ENCODE data around the gene NDUFS2. TPM values are rescaled to one million over a fixed set of nuclear protein-coding genes. Genes with fewer than 3 reads are reported as not detected.
A peak's percentile ranks its signal among the peaks of the same experiment; 100 is the strongest.

The NDUFS2 gene
- total and polyA plus RNA-seq, 2 of the 8 experiments (the other 6 are each of a cell fraction or from before 2014, with no cell fraction given) = 95.1 to 113 TPM

DNA sequence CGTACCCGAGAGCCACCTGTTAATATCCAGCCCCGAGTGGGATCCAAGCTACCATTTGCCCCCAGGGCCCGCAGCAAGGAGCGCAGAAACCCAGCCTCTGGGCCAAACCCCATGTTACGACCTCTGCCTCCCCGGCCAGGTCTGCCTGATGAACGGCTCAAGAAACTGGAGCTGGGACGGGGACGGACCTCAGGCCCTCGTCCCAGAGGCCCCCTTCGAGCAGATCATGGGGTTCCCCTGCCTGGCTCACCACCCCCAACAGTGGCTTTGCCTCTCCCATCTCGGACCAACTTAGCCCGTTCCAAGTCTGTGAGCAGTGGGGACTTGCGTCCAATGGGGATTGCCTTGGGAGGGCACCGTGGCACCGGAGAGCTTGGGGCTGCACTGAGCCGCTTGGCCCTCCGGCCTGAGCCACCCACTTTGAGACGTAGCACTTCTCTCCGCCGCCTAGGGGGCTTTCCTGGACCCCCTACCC, 41.5 kb upstream of the NDUFS2 start:
- H2BK12ac ChIP-seq (ENCODE audit: low read depth, low read length) = no peak overlapping the region
- peaks cover 0 to 20% (median 8%) of the 10 kb centered on the region in 4 experiments; a peak in 5 of 7 replicates for H3K4me1 ChIP-seq (replicated peaks in 1 of 4; ENCODE audit: control insufficient read depth in 3 of 4, insufficient read depth in 4 of 4, low read length in 3 of 4)
- H3K9me3 ChIP-seq (ENCODE audit: insufficient read depth in 2 of 2, low read depth in 1 of 2, low read length in 1 of 2) = no peaks in the 10 kb centered on the region
- H3K4me2 ChIP-seq (ENCODE audit: insufficient read depth in 1 of 2, low read depth in 2 of 2, low read length in 2 of 2) = peak overlapping the region in 1 of 2 experiments; percentile 63; a peak in 1 of 4 replicates
- no peak overlapping the region for H2AK5ac ChIP-seq (ENCODE audit: low read depth, low read length)
- no peak overlapping the region for H4K91ac ChIP-seq (replicated peaks; ENCODE audit: insufficient read length, low read length)
- H2BK5ac ChIP-seq (ENCODE audit: low read depth, low read length) = no peak overlapping the region
- POLR2A ChIA-PET (ENCODE audit: partially characterized antibody) = interaction anchor here (0.6 to 0.9 kb wide), 2 partner anchors 11 to 59 kb away, joined by 3 read pairs; no protein-coding TSS in a partner anchor
- H3K14ac ChIP-seq (ENCODE audit: insufficient read length) = no peak overlapping the region
- H3K79me2 ChIP-seq (ENCODE audit: control insufficient read depth in 1 of 2, insufficient read depth in 2 of 2, low read length in 2 of 2) = no peaks in the 10 kb centered on the region; a peak in 1 of 4 replicates
- H3K23ac ChIP-seq (ENCODE audit: insufficient read length) = no peak overlapping the region
- no peak overlapping the region for H4K8ac ChIP-seq (ENCODE audit: extremely low read depth, insufficient read depth, low read length)
- H3K18ac ChIP-seq (ENCODE audit: extremely low read depth, low read length) = no peak overlapping the region
- no peak overlapping the region for H2BK20ac ChIP-seq (ENCODE audit: low read length)
- H2BK120ac ChIP-seq (replicated peaks; ENCODE audit: low read depth, low read length) = no peak overlapping the region
- H3K27me3 ChIP-seq (replicated peaks in 1 of 4; ENCODE audit: control insufficient read depth in 3 of 4, extremely low read depth in 1 of 4, insufficient read depth in 3 of 4, low read length in 3 of 4) = no peaks in the 10 kb centered on the region
- no peak overlapping the region for H3K56ac ChIP-seq (replicated peaks; ENCODE audit: insufficient read length, low read depth, low read length)
- H3K36me3 ChIP-seq (ENCODE audit: control insufficient read depth in 2 of 4, insufficient read depth in 4 of 4, low read length in 3 of 4) = peaks cover 2 to 12% (median 7%) of the 10 kb centered on the region in 4 experiments; a peak in 5 of 8 replicates
- no peak overlapping the region for H2BK15ac ChIP-seq (ENCODE audit: low read length)
- WGBS, 2 experiments (ENCODE audit: extremely low coverage in 1 of 2, insufficient coverage in 1 of 2, insufficient read length in 1 of 2, insufficient replicate concordance in 2 of 2, low coverage in 1 of 2, low lambda C conversion rate in 2 of 2, missing lambda C conversion rate in 1 of 2) = 91% methylated on average over 22 of the region's 22 CpGs; no CpG with 5 or more reads in 1 of the 2 experiments
- FAIRE-seq (no peak), DNase-seq (ENCODE audit: low read depth in 1 of 2, low spot score in 2 of 2) (no peak)
- no peak overlapping the region for H3K27ac ChIP-seq (ENCODE audit: low read depth, low read length)
- no peak overlapping the region for H3K9ac ChIP-seq (replicated peaks in 1 of 4; ENCODE audit: extremely low read depth in 1 of 4, low read depth in 3 of 4, low read length in 3 of 4)
- CTCF ChIA-PET (ENCODE audit: partially characterized antibody) = interaction anchor here (1.1 kb wide), 2 partner anchors 11 to 152 kb away, joined by 3 read pairs; no protein-coding TSS in a partner anchor
- no peaks in the 10 kb centered on the region; the same call in 1 of the 2 replicates for H3K79me1 ChIP-seq (ENCODE audit: low read depth, low read length)
- no peaks in the 10 kb centered on the region for H4K20me1 ChIP-seq (replicated peaks in 1 of 2; ENCODE audit: control insufficient read depth in 1 of 2, insufficient read depth in 2 of 2, low read length in 2 of 2)
- no peak overlapping the region for H2AFZ ChIP-seq (ENCODE audit: low read length)
- no peak overlapping the region for H3K4ac ChIP-seq (replicated peaks; ENCODE audit: insufficient read length, low read depth, low read length)
- no peak overlapping the region for H4K5ac ChIP-seq (ENCODE audit: insufficient read length, low read depth, low read length)
- no peak overlapping the region for H3K4me3 ChIP-seq (ENCODE audit: extremely low read depth in 1 of 4, insufficient read depth in 2 of 4, low read depth in 3 of 4, low read length in 4 of 4)
- peaks cover 6% of the 10 kb centered on the region for H3K23me2 ChIP-seq (ENCODE audit: low read depth, low read length)
- TF ChIP-seq RBBP5 (IDR thresholded peaks at IDR 0.05; ENCODE audit: borderline replicate concordance, low read depth, low read length) (no peak), ASH2L (IDR thresholded peaks at IDR 0.05; ENCODE audit: low read length) (no peak), CBX8 (IDR thresholded peaks at IDR 0.05; ENCODE audit: borderline replicate concordance, low read depth, low read length) (no peak), TBP (IDR thresholded peaks at IDR 0.05; ENCODE audit: low read depth, low read length) (no peak), KDM4A (IDR thresholded peaks at IDR 0.05; ENCODE audit: low read depth, low read length, severe bottlenecking) (no peak), CREB1 (IDR thresholded peaks at IDR 0.05) (no peak), SAP30 (IDR thresholded peaks at IDR 0.05; ENCODE audit: insufficient read depth, insufficient replicate concordance, low read length) (no peak), RFX5 (IDR thresholded peaks at IDR 0.05; ENCODE audit: borderline replicate concordance, low read depth, low read length) (no peak), SP2 (IDR thresholded peaks at IDR 0.05; ENCODE audit: low read length) (no peak), CTBP2 (IDR thresholded peaks at IDR 0.05; ENCODE audit: borderline replicate concordance, insufficient read depth, insufficient read length, low read length) (no peak)
- TF ChIP-seq, protein P1, sequence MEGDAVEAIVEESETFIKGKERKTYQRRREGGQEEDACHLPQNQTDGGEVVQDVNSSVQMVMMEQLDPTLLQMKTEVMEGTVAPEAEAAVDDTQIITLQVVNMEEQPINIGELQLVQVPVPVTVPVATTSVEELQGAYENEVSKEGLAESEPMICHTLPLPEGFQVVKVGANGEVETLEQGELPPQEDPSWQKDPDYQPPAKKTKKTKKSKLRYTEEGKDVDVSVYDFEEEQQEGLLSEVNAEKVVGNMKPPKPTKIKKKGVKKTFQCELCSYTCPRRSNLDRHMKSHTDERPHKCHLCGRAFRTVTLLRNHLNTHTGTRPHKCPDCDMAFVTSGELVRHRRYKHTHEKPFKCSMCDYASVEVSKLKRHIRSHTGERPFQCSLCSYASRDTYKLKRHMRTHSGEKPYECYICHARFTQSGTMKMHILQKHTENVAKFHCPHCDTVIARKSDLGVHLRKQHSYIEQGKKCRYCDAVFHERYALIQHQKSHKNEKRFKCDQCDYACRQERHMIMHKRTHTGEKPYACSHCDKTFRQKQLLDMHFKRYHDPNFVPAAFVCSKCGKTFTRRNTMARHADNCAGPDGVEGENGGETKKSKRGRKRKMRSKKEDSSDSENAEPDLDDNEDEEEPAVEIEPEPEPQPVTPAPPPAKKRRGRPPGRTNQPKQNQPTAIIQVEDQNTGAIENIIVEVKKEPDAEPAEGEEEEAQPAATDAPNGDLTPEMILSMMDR (IDR thresholded peaks at IDR 0.05; ENCODE audit: control extremely low read depth in 1 of 3, insufficient read depth in 1 of 3, low read depth in 1 of 3, low read length in 3 of 3) = no peak

Data from H1 (cell line).